Epithelial cell of proximal tubule (primary cell): Measurements from ENCODE around the gene DPYSL3. TPM values are rescaled to one million over a fixed set of nuclear protein-coding genes. Genes with fewer than 3 reads are reported as not detected.

Source experiments
- DNase-seq: peaks from one replicate; pipeline ENCODE4 v3.0.0-alpha.2; 2011; ENCODE audit warnings: low read depth
- H3K4me3 ChIP-seq: 2 replicates; pipeline ENCODE4 v1.5.1; 2011; ENCODE audit warnings: low read depth, mild to moderate bottlenecking, low read length
- total RNA-seq: library from RNA; depleted of rRNA; stranded (reverse); fragments of >200 nt; gene quantifications from 2 replicates; pipeline ENCODE4 v1.2.3, GENCODE V29; 2015
- TF ChIP-seq, protein P1 (sequence below): conservative IDR thresholded peaks from 2 replicates; pipeline ENCODE4 v1.5.1; 2012; ENCODE audit warnings: low read depth, mild to moderate bottlenecking, low read length

The DPYSL3 gene
- total RNA-seq, 1 donor from 2014 or later = 38.3 TPM

DNA sequence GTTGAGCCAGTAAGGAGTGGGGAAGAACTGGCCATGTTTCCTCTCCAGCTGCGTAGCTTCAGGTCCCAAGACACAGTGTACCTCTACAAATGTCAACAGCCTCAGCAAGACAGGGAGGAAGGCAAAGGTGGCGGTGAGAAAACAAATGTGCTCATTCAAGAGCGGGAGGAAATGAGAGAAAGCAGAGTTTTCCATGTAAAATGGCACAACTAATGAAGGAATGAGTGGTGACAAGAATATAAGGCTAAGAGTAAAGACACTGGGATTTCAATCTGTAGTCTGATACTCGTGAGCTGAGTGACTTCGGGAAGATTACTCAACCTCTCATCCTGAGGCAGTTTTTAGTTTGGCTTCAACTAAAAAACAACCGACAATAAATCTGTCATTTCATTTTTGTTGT, 67.6 kb downstream of the DPYSL3 start:
- DNase-seq = no peak
- no peak overlapping the region for H3K4me3 ChIP-seq
- TF ChIP-seq, protein P1, sequence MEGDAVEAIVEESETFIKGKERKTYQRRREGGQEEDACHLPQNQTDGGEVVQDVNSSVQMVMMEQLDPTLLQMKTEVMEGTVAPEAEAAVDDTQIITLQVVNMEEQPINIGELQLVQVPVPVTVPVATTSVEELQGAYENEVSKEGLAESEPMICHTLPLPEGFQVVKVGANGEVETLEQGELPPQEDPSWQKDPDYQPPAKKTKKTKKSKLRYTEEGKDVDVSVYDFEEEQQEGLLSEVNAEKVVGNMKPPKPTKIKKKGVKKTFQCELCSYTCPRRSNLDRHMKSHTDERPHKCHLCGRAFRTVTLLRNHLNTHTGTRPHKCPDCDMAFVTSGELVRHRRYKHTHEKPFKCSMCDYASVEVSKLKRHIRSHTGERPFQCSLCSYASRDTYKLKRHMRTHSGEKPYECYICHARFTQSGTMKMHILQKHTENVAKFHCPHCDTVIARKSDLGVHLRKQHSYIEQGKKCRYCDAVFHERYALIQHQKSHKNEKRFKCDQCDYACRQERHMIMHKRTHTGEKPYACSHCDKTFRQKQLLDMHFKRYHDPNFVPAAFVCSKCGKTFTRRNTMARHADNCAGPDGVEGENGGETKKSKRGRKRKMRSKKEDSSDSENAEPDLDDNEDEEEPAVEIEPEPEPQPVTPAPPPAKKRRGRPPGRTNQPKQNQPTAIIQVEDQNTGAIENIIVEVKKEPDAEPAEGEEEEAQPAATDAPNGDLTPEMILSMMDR = no peak

DNA sequence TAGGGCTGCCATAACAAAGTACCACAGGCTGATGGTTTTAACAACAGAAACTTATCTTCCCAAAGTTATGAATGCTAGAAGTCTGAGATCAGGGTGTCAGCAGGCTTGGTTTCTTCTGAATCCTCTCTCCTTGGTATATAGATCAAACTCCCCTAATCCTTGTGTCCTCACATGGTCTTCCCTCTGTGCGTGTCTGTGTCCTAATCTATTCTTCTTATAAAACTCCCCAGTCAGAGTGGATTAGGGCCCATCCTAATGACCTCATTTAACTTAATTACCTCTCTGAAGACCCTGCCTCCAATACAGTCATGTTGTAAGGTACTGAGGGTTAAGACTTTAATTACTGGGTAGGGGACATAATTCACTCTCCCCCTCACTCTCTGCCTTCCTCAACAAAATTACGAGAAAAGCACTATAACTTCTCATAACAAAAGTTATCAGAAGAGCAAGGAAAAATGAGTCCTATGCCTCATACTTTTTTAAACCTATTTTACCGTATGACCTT, 68.6 kb downstream of the DPYSL3 start:
- no peak overlapping the region for H3K4me3 ChIP-seq

DNA sequence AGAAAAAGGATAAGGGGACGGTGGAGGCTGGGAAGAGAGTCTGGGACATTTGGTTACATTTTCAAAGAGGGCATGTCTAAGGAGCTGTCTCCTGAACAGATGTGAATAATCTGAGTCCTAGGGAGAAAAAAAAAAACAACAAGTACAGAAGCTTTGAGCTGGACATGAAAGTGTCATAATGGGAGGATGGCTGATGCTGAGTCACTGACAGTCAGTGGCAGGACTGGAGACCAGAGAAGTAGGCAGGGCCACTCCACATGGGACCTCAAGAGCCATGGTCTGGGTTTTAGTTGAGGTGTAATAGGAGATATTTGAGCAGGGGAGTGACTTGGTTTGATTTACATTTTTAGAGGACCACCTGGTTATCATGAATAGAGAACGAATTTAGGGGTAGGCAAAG, 70.6 kb downstream of the DPYSL3 start:
- TF ChIP-seq, protein P1 = no peak
- no peak overlapping the region for H3K4me3 ChIP-seq
- no peak for DNase-seq

More for the DNA sequence above, 68.6 kb downstream of the DPYSL3 start:
- no peak for DNase-seq
- TF ChIP-seq, protein P1 = no peak

DNA sequence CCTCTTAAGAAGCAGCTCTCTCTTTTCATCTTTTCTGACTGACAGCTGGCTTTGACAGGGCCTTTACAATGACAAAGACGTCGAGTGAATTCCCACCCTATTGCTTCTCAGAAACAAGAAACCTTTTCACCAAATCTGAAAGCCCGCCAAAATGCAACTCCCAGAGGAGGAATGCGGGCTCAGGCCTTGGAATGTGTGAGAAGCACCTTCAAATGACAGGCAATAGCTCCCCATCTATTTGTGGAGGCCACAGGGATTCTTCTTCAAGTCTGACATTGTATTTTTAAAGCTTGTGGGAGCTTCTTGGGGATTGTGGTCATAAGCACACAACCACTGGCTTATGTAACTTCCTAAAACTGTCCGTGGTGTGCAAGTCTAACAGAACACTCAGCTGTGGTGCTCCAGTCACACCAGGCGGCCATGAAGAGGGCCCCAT, 72.7 kb downstream of the DPYSL3 start:
- no peak overlapping the region for H3K4me3 ChIP-seq
- TF ChIP-seq, protein P1 = no peak
- DNase-seq = no peak

DNA sequence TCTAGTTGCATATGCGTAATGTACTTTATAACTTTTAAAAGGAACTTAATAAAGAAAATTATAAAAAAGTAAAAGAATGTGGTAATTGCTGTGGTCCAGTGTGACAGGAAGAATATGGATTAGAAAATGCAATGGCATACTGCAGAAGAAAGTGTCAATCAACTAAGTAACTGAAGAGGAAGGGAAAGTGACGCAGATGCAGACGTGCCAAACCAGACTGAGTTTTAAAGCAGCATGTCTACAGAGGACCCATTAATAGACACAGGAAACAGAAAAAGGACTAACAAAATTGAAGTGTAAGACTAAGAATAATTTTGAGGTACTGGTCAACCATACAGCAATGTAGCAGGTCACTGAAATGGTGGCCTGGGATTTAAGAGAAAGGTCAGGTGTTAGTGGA, 73.3 kb downstream of the DPYSL3 start:
- no peak overlapping the region for H3K4me3 ChIP-seq
- TF ChIP-seq, protein P1 = no peak
- no peak for DNase-seq

DNA sequence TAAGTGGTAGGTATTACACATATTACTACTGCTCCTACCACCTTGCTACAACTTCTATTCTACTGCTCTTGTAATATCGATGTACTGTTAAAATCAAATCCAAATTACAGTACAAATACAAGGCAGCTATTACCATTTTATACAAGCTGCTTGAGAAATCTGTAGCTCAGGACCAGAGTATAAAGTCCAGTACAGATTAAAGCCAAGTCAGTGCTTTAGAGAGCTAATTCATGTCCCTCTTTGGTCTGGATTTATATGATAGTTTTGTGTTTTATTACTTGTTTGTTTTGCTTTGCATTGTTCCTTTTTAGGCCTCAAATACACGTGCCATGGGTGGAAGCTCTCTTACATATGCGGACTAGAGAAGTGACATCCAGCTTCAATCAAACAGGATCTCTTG, 75.8 kb downstream of the DPYSL3 start:
- H3K4me3 ChIP-seq = no peak overlapping the region
- TF ChIP-seq, protein P1 = no peak
- DNase-seq = no peak

DNA sequence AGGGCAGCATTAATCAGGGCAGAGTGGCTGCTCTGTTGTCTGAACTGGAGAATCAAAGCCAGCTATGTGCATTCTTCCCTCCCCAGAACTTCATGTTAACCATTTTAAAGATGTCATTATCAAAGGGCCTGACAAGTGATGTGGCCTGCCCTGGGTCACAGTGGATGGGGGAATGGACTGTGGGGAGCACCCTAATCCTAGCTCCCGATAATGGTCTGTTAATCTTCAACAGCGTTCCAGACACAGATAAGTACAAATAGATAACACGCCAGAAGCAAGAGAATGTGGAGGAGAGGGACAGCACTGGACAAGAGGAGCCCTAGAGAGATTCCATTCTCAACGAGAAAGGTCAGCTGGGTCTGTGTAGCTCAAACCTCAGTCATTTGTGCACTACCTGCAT, 77.5 kb downstream of the DPYSL3 start:
- no peak overlapping the region for H3K4me3 ChIP-seq
- TF ChIP-seq, protein P1 = no peak
- no peak for DNase-seq
